ENCODE measurements around the gene LHCGR. TPM values are rescaled to one million over a fixed set of nuclear protein-coding genes. Genes with fewer than 3 reads are reported as not detected.

The LHCGR gene
- total RNA-seq, 2 experiments from 2014 or later = not detected

DNA sequence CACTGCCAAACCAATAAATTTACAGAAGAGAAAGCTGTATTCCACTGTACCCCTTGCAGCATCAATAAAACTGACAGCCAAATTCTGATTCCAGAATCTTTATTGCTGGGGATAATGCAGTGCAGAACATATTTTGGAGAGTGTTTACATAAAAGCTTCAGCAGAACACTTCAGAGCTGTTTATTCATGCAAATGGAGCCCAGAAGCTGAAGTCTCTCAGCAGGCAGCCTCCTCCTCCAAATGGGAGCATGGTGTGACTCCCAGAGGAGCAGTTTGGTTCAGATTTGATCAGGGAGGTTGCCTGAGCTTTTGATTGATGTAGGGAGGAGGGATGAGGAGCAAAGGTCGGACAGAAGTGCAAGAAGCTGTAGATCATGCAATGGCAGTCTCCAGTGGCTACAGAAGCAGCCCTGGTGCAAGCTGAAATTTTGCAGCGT is 22.4 kb downstream of the LHCGR start:
- POLR2A ChIA-PET = no interaction called here
- CTCF ChIA-PET = no interaction called here
- peaks cover 3% of the 10 kb centered on the region for H3K27me3 Mint-ChIP-seq

DNA sequence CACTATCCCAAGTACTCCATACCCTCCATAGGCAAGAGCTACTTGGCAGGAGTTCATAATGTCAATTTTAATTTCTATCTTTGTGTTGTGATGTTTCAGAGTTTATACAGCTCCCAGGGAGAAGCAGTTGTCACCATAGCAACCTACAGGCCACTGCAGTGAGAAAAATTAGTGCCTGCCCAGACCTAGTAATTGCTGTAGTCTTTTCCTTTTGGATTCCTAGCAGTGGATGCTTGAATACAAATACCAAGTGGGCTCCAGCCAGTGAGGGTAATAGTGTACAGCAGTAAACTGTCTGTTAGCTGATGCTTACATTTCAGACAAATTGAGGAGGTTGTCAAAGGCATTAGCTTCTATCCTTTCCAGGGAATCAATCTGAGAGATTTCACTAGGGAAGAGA is 26.7 kb downstream of the LHCGR start:
- POLR2A ChIA-PET = no interaction called here
- no peak overlapping the region for H3K27ac Mint-ChIP-seq
- CTCF ChIA-PET = no interaction called here
- intact Hi-C loops (cut with micrococcal nuclease) = no loop called here
- no peaks in the 10 kb centered on the region for H3K4me1 Mint-ChIP-seq (ENCODE audit: low read depth)
- no peak overlapping the region for H3K4me3 Mint-ChIP-seq
- peaks cover 3% of the 10 kb centered on the region for H3K27me3 Mint-ChIP-seq
- DNase-seq = no peak
- no peaks in the 10 kb centered on the region for H3K36me3 Mint-ChIP-seq
- H3K9me3 Mint-ChIP-seq = no peaks in the 10 kb centered on the region

More for the DNA sequence above, 22.4 kb downstream of the LHCGR start:
- H3K36me3 Mint-ChIP-seq = no peaks in the 10 kb centered on the region
- H3K4me1 Mint-ChIP-seq (ENCODE audit: low read depth) = no peaks in the 10 kb centered on the region
- H3K27ac Mint-ChIP-seq = no peak overlapping the region
- intact Hi-C loops (cut with micrococcal nuclease) = no loop called here
- H3K4me3 Mint-ChIP-seq = no peak overlapping the region
- no peaks in the 10 kb centered on the region for H3K9me3 Mint-ChIP-seq
- DNase-seq = no peak

DNA sequence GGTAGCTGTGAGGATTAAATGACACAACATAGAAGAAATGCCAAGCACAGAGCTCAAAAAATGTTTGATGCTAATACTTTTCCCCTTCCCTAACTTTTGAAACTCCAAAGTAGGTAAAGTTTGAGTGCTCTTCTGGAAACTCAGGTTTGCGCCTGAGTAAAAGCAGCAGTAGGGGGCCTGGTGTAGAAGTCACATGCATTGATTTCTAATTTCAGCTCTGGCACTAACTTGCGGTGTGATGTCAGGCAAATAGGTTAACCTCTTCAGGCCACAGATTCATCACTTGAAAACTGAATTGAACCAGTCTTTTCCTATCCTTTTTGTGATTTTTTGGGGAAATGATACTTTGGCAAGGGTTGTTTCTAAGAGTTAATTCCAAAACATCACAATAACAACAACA is 27.2 kb downstream of the LHCGR start:
- DNase-seq = no peak
- Mint-ChIP-seq H3K9me3 (no peaks in the 10 kb centered on the region), H3K36me3 (no peaks in the 10 kb centered on the region), H3K27me3 (peaks cover 3% of the 10 kb centered on the region), H3K4me3 (no peak overlapping the region), H3K27ac (no peak overlapping the region), H3K4me1 (ENCODE audit: low read depth) (no peaks in the 10 kb centered on the region)
- ChIA-PET POLR2A (no interaction called here), CTCF (no interaction called here)
- intact Hi-C loops (cut with micrococcal nuclease) = no loop called here

DNA sequence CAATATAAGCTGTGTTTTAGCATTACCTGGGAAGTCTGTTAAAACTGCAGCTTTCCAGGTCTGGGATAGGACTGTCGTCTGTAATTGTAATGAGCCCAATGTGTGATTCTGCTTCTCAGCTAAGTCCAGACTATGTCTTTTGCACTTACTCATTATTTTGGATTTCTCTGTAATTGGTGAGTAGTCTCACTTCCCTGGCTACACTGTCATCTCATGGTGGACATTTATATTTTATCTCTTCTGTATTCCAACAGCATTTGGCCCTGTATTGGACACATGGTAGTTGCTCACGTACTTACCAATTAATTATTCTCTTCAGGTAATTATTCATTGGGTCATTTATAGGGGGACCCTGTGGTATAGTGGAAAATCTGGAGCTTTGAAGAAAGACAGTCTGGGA is 28.0 kb downstream of the LHCGR start:
- intact Hi-C loops (cut with micrococcal nuclease) = no loop called here
- no peaks in the 10 kb centered on the region for H3K9me3 Mint-ChIP-seq
- H3K27me3 Mint-ChIP-seq = peaks cover 3% of the 10 kb centered on the region
- no peaks in the 10 kb centered on the region for H3K36me3 Mint-ChIP-seq
- DNase-seq = no peak
- no peaks in the 10 kb centered on the region for H3K4me1 Mint-ChIP-seq (ENCODE audit: low read depth)
- ChIA-PET CTCF (no interaction called here), POLR2A (no interaction called here)
- no peak overlapping the region for H3K27ac Mint-ChIP-seq
- no peak overlapping the region for H3K4me3 Mint-ChIP-seq

DNA sequence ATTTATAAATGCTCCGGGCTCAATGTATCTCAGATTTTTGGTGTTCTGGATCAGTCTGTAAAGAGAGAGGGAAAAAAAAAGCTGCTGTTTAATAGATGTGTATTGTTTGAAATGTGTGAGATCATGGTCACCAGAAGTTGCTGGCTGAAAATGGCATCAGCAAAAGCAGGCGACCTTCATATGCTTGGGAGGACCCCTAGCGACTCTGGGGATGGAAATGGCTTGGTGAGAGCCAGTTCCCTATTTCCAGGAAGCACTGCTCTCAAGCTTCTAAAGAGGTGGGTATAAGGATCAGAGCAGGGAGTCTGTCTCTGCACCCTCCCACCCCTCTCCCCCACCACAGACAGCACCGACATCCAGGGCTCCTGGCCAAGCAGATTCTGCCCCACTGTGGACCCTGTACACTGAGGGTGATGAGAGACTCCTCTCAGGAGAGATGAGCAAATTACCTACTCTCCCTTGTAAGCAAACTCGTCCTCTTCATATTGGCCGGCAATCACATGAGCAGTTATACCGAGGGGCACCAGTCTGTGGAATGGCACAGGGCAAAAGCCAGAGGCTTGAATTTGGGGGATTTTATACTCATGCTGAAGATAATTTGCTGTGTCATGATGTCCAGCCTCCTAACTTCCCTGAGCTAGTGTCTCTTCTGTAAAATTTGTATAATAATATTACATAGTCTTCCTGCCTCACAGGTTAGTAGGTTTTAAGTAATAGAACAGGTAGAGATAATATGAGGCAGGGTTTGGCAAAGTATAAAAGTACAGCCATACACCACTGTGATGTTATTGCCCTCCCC is 29.6 kb downstream of the LHCGR start:
- ChIA-PET POLR2A (no interaction called here), CTCF (no interaction called here)
- Mint-ChIP-seq H3K4me3 (no peak overlapping the region), H3K36me3 (no peaks in the 10 kb centered on the region), H3K4me1 (ENCODE audit: low read depth) (no peaks in the 10 kb centered on the region), H3K27me3 (no peaks in the 10 kb centered on the region), H3K9me3 (no peaks in the 10 kb centered on the region), H3K27ac (no peak overlapping the region)
- intact Hi-C loops (cut with micrococcal nuclease) = no loop called here
- DNase-seq = no peak

DNA sequence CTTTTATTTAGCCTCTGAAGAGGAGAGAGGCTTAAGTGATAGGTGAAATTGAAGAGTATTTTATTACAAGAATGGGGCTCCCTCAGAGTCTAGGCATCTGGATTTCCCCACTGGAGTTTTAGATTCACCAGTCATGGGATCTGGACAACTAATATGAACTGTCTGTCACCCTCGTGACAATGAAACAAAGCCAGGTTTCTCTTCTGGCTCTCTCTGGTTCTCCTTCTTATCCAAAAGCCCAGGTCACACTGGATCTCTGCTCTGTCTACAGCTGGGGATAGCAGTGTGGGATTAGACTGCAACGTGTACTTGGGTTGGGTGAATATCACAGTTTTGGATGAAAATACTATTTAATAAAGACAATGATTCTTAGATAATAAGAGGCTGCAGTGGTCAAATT is 31.2 kb downstream of the LHCGR start:
- no peak for DNase-seq
- Mint-ChIP-seq H3K27me3 (peaks cover 2% of the 10 kb centered on the region), H3K27ac (no peak overlapping the region), H3K4me3 (no peak overlapping the region), H3K9me3 (no peaks in the 10 kb centered on the region), H3K36me3 (no peaks in the 10 kb centered on the region), H3K4me1 (ENCODE audit: low read depth) (no peaks in the 10 kb centered on the region)
- intact Hi-C loops (cut with micrococcal nuclease) = no loop called here
- POLR2A ChIA-PET = no interaction called here
- CTCF ChIA-PET = no interaction called here

DNA sequence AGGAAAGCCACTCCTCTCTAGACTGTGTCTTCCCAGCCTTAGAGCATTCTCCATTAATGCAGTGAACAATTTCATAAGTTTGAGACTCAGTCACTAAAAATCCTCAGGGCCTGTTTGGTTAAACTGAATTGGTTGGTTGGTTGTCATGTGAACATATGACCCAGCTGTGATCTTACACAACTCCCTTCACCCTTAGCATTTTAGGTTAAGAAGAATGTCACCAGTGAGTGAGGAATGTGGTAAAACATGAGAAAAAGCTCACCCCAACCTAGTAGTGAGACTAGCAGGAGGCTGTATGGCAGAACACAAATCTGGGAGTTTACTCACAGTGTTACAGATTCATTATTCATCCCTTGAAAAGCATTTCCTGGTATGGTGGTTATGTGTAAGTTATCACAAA is 32.4 kb downstream of the LHCGR start:
- Mint-ChIP-seq H3K27ac (no peak overlapping the region), H3K4me1 (ENCODE audit: low read depth) (no peaks in the 10 kb centered on the region), H3K36me3 (no peaks in the 10 kb centered on the region), H3K27me3 (peaks cover 2% of the 10 kb centered on the region), H3K4me3 (no peak overlapping the region), H3K9me3 (no peaks in the 10 kb centered on the region)
- intact Hi-C loops (cut with micrococcal nuclease) = no loop called here
- CTCF ChIA-PET = no interaction called here
- DNase-seq = no peak
- POLR2A ChIA-PET = no interaction called here

DNA sequence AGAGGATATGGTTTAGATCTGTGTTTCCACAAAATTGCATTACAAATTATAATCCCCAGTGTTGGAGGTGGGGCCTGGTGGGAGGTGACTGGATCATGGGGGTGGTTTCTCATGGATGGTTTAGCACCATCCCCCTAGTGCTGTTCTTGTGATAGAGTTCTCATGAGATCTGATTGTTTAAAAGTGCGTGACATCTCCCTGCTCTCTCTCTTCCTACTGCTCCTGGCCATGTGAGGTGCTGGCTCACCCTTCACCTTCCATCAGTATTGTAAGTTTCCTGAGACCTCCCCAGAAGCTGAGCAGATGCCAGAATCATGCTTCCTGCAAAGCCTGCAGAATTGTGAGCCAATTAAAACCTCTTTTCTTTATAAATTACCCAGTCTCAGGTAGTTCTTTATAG is 33.1 kb downstream of the LHCGR start:
- no peak overlapping the region for H3K4me3 Mint-ChIP-seq
- H3K9me3 Mint-ChIP-seq = no peaks in the 10 kb centered on the region
- intact Hi-C loops (cut with micrococcal nuclease) = no loop called here
- no peak overlapping the region for H3K27ac Mint-ChIP-seq
- no peak for DNase-seq
- POLR2A ChIA-PET = no interaction called here
- H3K36me3 Mint-ChIP-seq = no peaks in the 10 kb centered on the region
- CTCF ChIA-PET = interaction anchor here (0.5 kb wide), 1 partner anchor 132 kb away, joined by 3 read pairs; no protein-coding TSS in a partner anchor
- H3K4me1 Mint-ChIP-seq (ENCODE audit: low read depth) = no peaks in the 10 kb centered on the region
- H3K27me3 Mint-ChIP-seq = peaks cover 2% of the 10 kb centered on the region

DNA sequence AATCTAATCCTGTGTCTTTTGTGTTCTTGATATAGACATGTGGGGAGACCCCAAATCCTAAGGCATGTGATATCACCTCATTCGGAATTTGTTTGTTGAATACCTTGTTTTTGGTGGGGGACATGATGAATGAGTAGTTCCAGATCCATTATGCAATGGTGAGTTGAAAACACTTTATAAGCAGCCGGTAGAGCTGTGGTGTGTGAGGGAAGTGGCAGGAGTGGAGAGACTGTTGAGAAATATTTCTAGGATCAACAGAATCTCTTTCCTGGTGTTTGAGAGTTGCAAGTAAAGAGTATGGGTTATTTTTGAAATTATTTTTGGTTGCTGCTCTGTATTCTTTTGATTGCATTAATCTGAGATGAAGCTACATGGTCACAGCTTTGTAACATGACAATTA is 34.4 kb downstream of the LHCGR start:
- no peak overlapping the region for H3K4me3 Mint-ChIP-seq
- H3K4me1 Mint-ChIP-seq (ENCODE audit: low read depth) = no peaks in the 10 kb centered on the region
- no peaks in the 10 kb centered on the region for H3K9me3 Mint-ChIP-seq
- no peak for DNase-seq
- H3K27ac Mint-ChIP-seq = no peak overlapping the region
- no peaks in the 10 kb centered on the region for H3K36me3 Mint-ChIP-seq
- POLR2A ChIA-PET = no interaction called here
- intact Hi-C loops (cut with micrococcal nuclease) = no loop called here
- CTCF ChIA-PET = no interaction called here
- H3K27me3 Mint-ChIP-seq = peaks cover 5% of the 10 kb centered on the region

DNA sequence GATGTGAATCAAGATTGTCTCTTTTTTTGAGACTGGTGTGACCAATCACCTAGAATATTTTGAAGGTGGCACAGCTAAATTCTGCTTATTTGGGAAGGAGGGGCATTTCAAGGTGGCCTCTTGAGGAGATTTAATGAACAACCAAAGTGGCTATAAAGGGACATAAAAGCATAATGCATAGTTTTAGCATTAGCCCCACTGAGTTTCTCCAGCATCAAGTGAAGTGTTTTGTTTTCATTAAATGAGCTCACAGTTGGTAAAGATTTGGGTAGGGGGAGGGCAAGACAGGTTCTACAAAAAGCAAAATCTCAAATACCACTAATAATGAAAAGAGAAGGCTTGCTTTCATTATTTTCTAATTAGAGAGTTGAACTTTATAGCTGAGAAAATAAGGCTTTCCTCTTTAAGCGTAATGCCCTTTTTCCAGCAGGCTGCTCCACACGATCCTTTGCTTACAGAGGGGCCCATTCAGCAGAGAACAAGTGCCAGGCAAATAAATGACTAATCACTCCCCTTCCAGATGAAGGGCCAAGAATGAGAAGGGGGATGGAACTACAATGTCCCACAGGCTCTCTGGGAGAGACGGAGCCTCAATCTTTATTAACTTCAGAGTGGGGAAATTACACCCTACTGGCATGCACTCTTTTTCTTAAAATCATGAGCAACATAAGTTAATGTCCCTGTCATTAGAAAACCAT is 35.9 kb downstream of the LHCGR start:
- H3K4me1 Mint-ChIP-seq (ENCODE audit: low read depth) = no peaks in the 10 kb centered on the region
- intact Hi-C loops (cut with micrococcal nuclease) = no loop called here
- DNase-seq = no peak
- no peaks in the 10 kb centered on the region for H3K36me3 Mint-ChIP-seq
- no peak overlapping the region for H3K27ac Mint-ChIP-seq
- no peak overlapping the region for H3K4me3 Mint-ChIP-seq
- H3K27me3 Mint-ChIP-seq = peaks cover 6% of the 10 kb centered on the region
- no peaks in the 10 kb centered on the region for H3K9me3 Mint-ChIP-seq
- CTCF ChIA-PET = no interaction called here
- POLR2A ChIA-PET = no interaction called here

DNA sequence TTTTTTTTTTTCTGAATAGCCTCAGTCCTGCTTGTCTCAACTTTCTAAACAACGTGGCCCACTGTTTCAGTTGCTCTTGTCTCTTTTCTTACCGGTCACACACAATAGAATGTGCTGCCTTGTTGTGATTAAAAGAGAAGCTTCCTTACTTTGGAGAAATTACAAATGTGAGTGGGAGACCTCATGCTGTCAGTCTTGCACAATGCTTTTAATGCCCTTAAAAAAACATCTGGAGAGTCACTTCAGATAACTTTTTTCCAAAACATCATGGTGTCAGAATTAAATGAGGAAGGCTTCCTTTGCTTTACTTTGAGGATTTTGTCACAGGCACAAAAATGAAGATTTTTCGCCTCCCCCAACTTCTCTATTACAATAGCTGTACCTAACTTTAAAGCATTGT is 37.7 kb downstream of the LHCGR start:
- H3K27ac Mint-ChIP-seq = no peak overlapping the region
- no peaks in the 10 kb centered on the region for H3K36me3 Mint-ChIP-seq
- no peaks in the 10 kb centered on the region for H3K9me3 Mint-ChIP-seq
- intact Hi-C loops (cut with micrococcal nuclease) = no loop called here
- H3K4me3 Mint-ChIP-seq = no peak overlapping the region
- H3K4me1 Mint-ChIP-seq (ENCODE audit: low read depth) = no peaks in the 10 kb centered on the region
- H3K27me3 Mint-ChIP-seq = peaks cover 11% of the 10 kb centered on the region
- CTCF ChIA-PET = no interaction called here
- DNase-seq = no peak
- POLR2A ChIA-PET = no interaction called here

DNA sequence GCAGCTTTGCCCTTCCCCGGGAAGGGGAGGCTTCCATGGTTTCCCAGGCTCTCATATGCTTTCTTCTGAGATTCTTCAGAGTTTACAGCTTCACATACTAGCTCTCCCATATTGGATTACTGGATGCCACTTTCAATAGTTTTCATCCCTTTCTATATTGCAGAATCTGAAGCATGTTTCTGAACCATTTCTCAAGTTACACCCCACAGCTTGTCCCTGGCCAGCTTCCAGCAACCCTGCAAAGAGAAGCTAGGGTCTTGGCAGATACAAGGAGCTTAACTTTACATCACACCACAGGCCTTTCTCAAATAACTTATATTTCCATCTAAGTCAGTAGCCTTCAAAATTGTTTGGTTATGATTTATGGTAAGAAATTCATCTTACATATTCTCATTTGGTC is 39.6 kb downstream of the LHCGR start:
- no peak for DNase-seq
- POLR2A ChIA-PET = no interaction called here
- H3K27ac Mint-ChIP-seq = no peak overlapping the region
- CTCF ChIA-PET = interaction anchor here (0.6 kb wide), 1 partner anchor 290 kb away, joined by 3 read pairs; no protein-coding TSS in a partner anchor
- no peaks in the 10 kb centered on the region for H3K9me3 Mint-ChIP-seq
- H3K36me3 Mint-ChIP-seq = no peaks in the 10 kb centered on the region
- H3K27me3 Mint-ChIP-seq = peaks cover 17% of the 10 kb centered on the region
- no peaks in the 10 kb centered on the region for H3K4me1 Mint-ChIP-seq (ENCODE audit: low read depth)
- intact Hi-C loops (cut with micrococcal nuclease) = no loop called here
- no peak overlapping the region for H3K4me3 Mint-ChIP-seq
